Neuronal stem cell (in vitro differentiated cells): ENCODE measurements around the gene GIGYF1.
A peak's percentile ranks its signal among the peaks of the same experiment; 100 is the strongest.

Experiments used
- DNase-seq: peaks from one replicate; pipeline ENCODE4 v3.0.0-alpha.2; 2013; ENCODE audit warnings: low spot score
- H2AFZ ChIP-seq: one replicate; pipeline ENCODE4 v1.6.1; 2013; ENCODE audit warnings: mild to moderate bottlenecking, low read length, inconsistent platforms
- H2AK5ac ChIP-seq: 2 replicates; pipeline ENCODE4 v1.6.1; 2013; ENCODE audit warnings: low read depth, mild to moderate bottlenecking, inconsistent platforms, low read length, moderate library complexity, mixed read lengths
- H2BK120ac ChIP-seq: 2 replicates; pipeline ENCODE4 v1.6.1; 2013; ENCODE audit warnings: low read depth, mild to moderate bottlenecking, inconsistent platforms, low read length, moderate library complexity, mixed read lengths
- H2BK12ac ChIP-seq: one replicate; pipeline ENCODE4 v1.6.1; 2013; ENCODE audit warnings: low read length, inconsistent platforms
- H2BK15ac ChIP-seq: 2 replicates; pipeline ENCODE4 v1.6.1; 2013; ENCODE audit warnings: mild to moderate bottlenecking, low read length, inconsistent platforms, mixed read lengths
- H2BK5ac ChIP-seq: one replicate; pipeline ENCODE4 v1.6.1; 2013; ENCODE audit warnings: inconsistent platforms, mild to moderate bottlenecking, low read length, moderate library complexity
- H3K14ac ChIP-seq: one replicate; pipeline ENCODE4 v1.6.1; 2013; ENCODE audit warnings: low read length, inconsistent platforms
- H3K18ac ChIP-seq: 2 replicates; pipeline ENCODE4 v1.6.1; 2013; ENCODE audit warnings: low read length, inconsistent platforms
- H3K23ac ChIP-seq: 2 replicates; pipeline ENCODE4 v1.6.1; 2013; ENCODE audit warnings: low read depth, mild to moderate bottlenecking, mixed read lengths, low read length, inconsistent platforms; ENCODE audit not compliant: poor library complexity
- H3K27ac ChIP-seq: replicated peaks from 3 replicates; pipeline ENCODE4 v1.5.1; 2013; ENCODE audit warnings: low read length, inconsistent platforms
- H3K27me3 ChIP-seq, 3 experiments: 2 replicates each; pipeline ENCODE4 v1.6.1; 2013; ENCODE audit warnings: low read length in 3 of 3, mild to moderate bottlenecking in 2 of 3, inconsistent platforms in 1 of 3, low read depth in 1 of 3, mixed read lengths in 1 of 3, moderate library complexity in 1 of 3; ENCODE audit not compliant: control insufficient read depth in 3 of 3, insufficient read depth in 3 of 3
- H3K36me3 ChIP-seq, 2 donors: replicated peaks in 1 of 2; 2 replicates each; pipeline ENCODE4 v1.6.1; 2013; ENCODE audit warnings: low read length in 2 of 2; ENCODE audit not compliant: control insufficient read depth in 2 of 2, insufficient read depth in 2 of 2
- H3K4ac ChIP-seq: 2 replicates; pipeline ENCODE4 v1.6.1; 2013; ENCODE audit warnings: inconsistent platforms, mild to moderate bottlenecking, low read length, moderate library complexity
- H3K4me1 ChIP-seq, 2 donors: 1 replicate in 1 of 2; 2 replicates in 1 of 2; pipeline ENCODE4 v1.6.1; 2013; ENCODE audit warnings: low read length in 2 of 2, low read depth in 1 of 2; ENCODE audit not compliant: control insufficient read depth in 2 of 2, insufficient read depth in 1 of 2
- H3K4me2 ChIP-seq: one replicate; pipeline ENCODE4 v1.6.1; 2013; ENCODE audit warnings: mild to moderate bottlenecking, low read length, inconsistent platforms; ENCODE audit not compliant: insufficient read depth, poor library complexity, severe bottlenecking
- H3K4me3 ChIP-seq, 2 donors: 2 replicates each; pipeline ENCODE4 v1.5.1; 2013; ENCODE audit warnings: low read length in 2 of 2, mild to moderate bottlenecking in 2 of 2, inconsistent platforms in 1 of 2, moderate library complexity in 1 of 2
- H3K79me1 ChIP-seq: one replicate; pipeline ENCODE4 v1.6.1; 2013; ENCODE audit warnings: low read depth, mild to moderate bottlenecking, inconsistent platforms, low read length, moderate library complexity
- H3K9ac ChIP-seq: one replicate; pipeline ENCODE4 v1.6.1; 2013; ENCODE audit warnings: mild to moderate bottlenecking, low read depth, low read length, inconsistent platforms; ENCODE audit not compliant: poor library complexity
- H3K9me3 ChIP-seq, 2 donors: replicated peaks in 1 of 2; 2 replicates each; pipeline versions ENCODE3 to v1.6.1; 2013; ENCODE audit warnings: low read length in 2 of 2, mild to moderate bottlenecking in 2 of 2, inconsistent platforms in 1 of 2, low read depth in 1 of 2, mixed read lengths in 1 of 2, moderate library complexity in 1 of 2; ENCODE audit not compliant: control insufficient read depth in 2 of 2, insufficient read depth in 1 of 2
- H4K8ac ChIP-seq: one replicate; pipeline ENCODE4 v1.6.1; 2013; ENCODE audit warnings: low read depth, mild to moderate bottlenecking, inconsistent platforms, low read length, moderate library complexity
- H4K91ac ChIP-seq: one replicate; pipeline ENCODE4 v1.6.1; 2013; ENCODE audit warnings: low read length, low read depth, mild to moderate bottlenecking, inconsistent platforms; ENCODE audit not compliant: poor library complexity
- WGBS, 2 donors: extraction: QIAGEN DNeasy Blood & Tissue Kit; methylation state at CpG; one replicate each; pipeline ENCODE4 v1.1.7; 2013; ENCODE audit warnings: missing lambda C conversion rate in 2 of 2, mixed read lengths in 1 of 2; ENCODE audit not compliant: insufficient read length in 2 of 2, insufficient replicate concordance in 1 of 2; ENCODE audit errors: extremely low coverage in 2 of 2; 5-methylcytosine and 5-hydroxymethylcytosine counted together

GIGYF1 gene

DNA sequence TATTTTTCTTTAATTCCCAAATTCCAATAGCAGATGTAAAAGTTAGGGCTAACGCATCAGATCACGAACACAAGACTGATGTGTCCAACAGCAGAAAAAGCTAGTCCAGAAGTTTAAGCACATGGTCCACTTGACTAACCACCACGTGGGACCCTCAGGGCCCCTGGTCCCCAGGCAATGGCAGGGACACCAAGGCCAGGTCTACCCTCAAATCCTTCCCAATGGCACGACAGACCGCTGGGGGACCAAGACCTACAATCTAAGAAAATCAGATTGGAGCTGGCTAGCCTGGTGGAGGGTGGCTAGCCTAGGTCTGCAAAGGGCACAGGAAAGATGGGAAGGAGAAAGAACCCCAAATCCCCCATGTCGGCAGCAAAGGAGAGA is 1.5 kb downstream of the GIGYF1 start:
- H3K4me2 ChIP-seq, result peak overlapping the region; percentile 69
- H3K18ac ChIP-seq, result no peak overlapping the region
- no peak overlapping the region for H3K9ac ChIP-seq
- DNase-seq, result no peak
- peaks cover 9 to 21% of the 10 kb centered on the region in 2 donors for H3K4me1 ChIP-seq
- no peak overlapping the region for H3K4ac ChIP-seq
- H3K23ac ChIP-seq, result no peak overlapping the region
- H3K27ac ChIP-seq, result no peak overlapping the region
- peaks cover 27 to 44% of the 10 kb centered on the region in 2 donors for H3K36me3 ChIP-seq
- H2BK5ac ChIP-seq, result no peak overlapping the region
- whole genome bisulfite sequencing, 2 donors, result no CpG with 5 or more reads among the region's 6 CpGs
- H3K9me3 ChIP-seq, result no peaks in the 10 kb centered on the region
- peaks cover 18% of the 10 kb centered on the region for H3K79me1 ChIP-seq
- peak overlapping the region; percentile 12 for H2AK5ac ChIP-seq
- peak overlapping the region; percentile 74 to 79 for H3K4me3 ChIP-seq
- H3K14ac ChIP-seq, result no peak overlapping the region
- H2BK15ac ChIP-seq, result no peak overlapping the region
- H3K27me3 ChIP-seq, result peaks cover 0 to 2% (median 0%) of the 10 kb centered on the region in 3 experiments
- H4K8ac ChIP-seq, result no peak overlapping the region
- H2AFZ ChIP-seq, result no peak overlapping the region
- no peak overlapping the region for H2BK12ac ChIP-seq
- no peak overlapping the region for H2BK120ac ChIP-seq
- no peak overlapping the region for H4K91ac ChIP-seq

DNA sequence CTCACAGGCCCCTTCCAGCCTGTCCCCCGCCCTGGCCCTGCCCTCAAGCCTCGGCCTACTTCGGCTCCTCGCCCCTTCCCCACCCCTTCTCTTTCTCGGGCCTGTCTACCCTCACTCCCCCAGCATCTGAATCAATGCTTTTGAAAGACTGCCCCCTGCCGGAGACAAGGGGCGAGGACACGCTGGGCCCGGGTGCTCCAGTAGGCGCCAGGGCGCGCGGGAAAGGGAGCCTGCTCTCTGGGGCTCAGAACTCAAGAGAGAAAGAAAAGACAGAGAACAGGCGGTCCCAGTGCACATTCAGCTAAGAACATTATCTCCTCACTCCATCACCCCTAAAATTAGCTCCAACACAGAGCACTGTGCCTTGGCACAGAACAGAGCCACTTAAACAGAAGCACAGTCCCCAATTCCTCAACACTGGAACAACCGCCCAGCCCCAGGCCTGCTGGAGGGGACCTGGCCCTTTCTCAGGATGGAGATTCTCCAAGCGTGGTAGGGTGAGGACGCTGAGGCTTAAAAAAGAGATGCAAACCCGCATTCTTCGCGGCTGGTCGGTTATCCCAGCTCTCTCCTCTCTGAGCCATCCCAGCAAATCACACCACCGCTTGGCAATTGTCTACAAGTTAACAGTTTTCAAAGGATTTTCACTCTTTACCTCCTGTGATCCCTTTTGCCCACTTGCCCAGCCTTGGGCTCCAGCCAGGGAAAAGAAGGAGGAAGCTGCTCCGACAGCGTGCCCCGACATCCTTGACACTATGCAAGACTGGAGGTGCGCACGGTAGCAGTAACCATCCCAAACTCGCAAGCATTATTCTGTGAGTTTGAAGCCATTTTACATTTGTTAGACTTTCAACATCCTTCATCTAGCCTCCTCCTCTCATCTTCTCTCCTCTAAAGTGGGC is 2.1 kb downstream of the GIGYF1 start:
- H3K9ac ChIP-seq, result no peak overlapping the region
- H4K91ac ChIP-seq, result no peak overlapping the region
- H3K36me3 ChIP-seq, result peaks cover 32 to 50% of the 10 kb centered on the region in 2 donors
- no peak overlapping the region for H3K4ac ChIP-seq
- no CpG with 5 or more reads among the region's 28 CpGs for WGBS, 2 donors
- H2AFZ ChIP-seq, result no peak overlapping the region
- H2BK5ac ChIP-seq, result no peak overlapping the region
- peaks cover 9 to 21% of the 10 kb centered on the region in 2 donors for H3K4me1 ChIP-seq
- H3K27me3 ChIP-seq, result peaks cover 0 to 2% (median 0%) of the 10 kb centered on the region in 3 experiments
- H2BK15ac ChIP-seq, result no peak overlapping the region
- peak overlapping the region; percentile 48 for H3K4me2 ChIP-seq
- no peak overlapping the region for H3K18ac ChIP-seq
- DNase-seq, result peak; percentile 92
- H3K27ac ChIP-seq, result peak overlapping the region; percentile 34
- peaks cover 19% of the 10 kb centered on the region for H3K79me1 ChIP-seq
- no peak overlapping the region for H2BK120ac ChIP-seq
- no peaks in the 10 kb centered on the region for H3K9me3 ChIP-seq
- H2AK5ac ChIP-seq, result no peak overlapping the region
- no peak overlapping the region for H3K14ac ChIP-seq
- H3K23ac ChIP-seq, result no peak overlapping the region
- no peak overlapping the region for H2BK12ac ChIP-seq
- no peak overlapping the region for H4K8ac ChIP-seq
- peak overlapping the region; percentile 31 to 74 for H3K4me3 ChIP-seq

DNA sequence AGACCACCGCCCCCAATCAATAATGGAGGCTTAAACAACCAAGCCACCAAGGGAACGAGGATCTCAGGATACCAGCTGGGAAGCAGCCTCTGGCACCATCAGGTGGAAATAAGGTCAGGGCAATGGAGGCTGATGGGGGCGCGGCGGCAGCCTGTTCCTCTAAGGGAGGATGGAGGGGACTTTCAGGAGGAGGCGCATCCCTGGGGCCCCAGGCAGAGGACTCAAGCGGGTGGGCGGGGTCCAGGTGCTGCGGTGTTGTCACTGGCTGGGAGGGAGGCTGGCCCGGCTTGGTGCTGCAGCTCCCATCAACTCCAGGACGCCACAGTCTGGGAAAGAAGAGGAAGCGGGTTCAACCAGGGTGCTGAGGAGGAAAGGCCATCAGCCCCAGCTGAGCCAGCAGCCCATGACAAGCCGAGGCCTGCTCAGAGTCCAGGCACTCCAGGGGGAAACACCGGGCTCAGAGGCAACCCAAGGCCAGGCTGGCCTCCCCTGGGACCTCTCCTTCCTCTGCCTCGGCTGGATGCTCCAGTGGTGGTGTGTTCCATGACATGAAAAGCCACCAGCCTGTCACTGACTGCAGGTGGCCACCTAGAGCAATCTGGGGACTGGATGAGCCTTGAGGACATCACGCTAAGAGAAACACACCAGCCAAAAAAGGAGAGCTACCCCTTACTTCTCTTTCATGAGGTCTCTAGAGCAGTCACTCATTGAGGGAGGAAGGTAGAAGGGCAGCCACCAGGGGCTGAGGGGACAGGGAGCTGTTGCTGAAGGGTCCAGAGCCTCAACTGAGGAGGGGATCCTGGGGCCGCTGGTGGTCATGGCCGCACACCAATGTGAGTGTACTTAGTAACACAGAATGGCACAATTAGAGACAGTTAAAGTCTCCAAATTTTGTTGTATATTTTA is 4.6 kb downstream of the GIGYF1 start:
- no peak overlapping the region for H2BK12ac ChIP-seq
- H2BK120ac ChIP-seq, result no peak overlapping the region
- peaks cover 9 to 21% of the 10 kb centered on the region in 2 donors for H3K4me1 ChIP-seq
- no peak overlapping the region for H3K27ac ChIP-seq
- H3K4me2 ChIP-seq, result no peak overlapping the region
- DNase-seq, result no peak
- H3K9me3 ChIP-seq, result no peaks in the 10 kb centered on the region
- H2AK5ac ChIP-seq, result no peak overlapping the region
- no peak overlapping the region for H4K91ac ChIP-seq
- no peak overlapping the region for H2AFZ ChIP-seq
- no CpG with 5 or more reads among the region's 18 CpGs for WGBS, 2 donors
- peaks cover 54 to 75% of the 10 kb centered on the region in 2 donors for H3K36me3 ChIP-seq
- no peaks in the 10 kb centered on the region for H3K27me3 ChIP-seq
- H4K8ac ChIP-seq, result no peak overlapping the region
- no peak overlapping the region for H3K4ac ChIP-seq
- peaks cover 23% of the 10 kb centered on the region for H3K79me1 ChIP-seq
- no peak overlapping the region for H2BK15ac ChIP-seq
- H3K23ac ChIP-seq, result no peak overlapping the region
- no peak overlapping the region for H3K18ac ChIP-seq
- H3K4me3 ChIP-seq, result no peak overlapping the region
- no peak overlapping the region for H2BK5ac ChIP-seq
- H3K9ac ChIP-seq, result peak overlapping the region; percentile 57
- no peak overlapping the region for H3K14ac ChIP-seq
